Uterus (tissue), 2 donors: Measurements from ENCODE around the gene DOK7.

Experiments
- CTCF ChIP-seq, 4 experiments: fragments of 200-600 bp in 2 of 4; fragments of 450-650 bp in 2 of 4; sonication (generic) in 2 of 4; IDR thresholded peaks; one replicate each; pipeline ENCODE4 v1.5.1; 2016 to 2019; ENCODE audit warnings: antibody characterized with exemption in 4 of 4, mild to moderate bottlenecking in 2 of 4, moderate library complexity in 1 of 4
- POLR2A ChIP-seq, 2 donors: fragments of 450-650 bp; IDR thresholded peaks; one replicate each; pipeline ENCODE4 v1.6.1; 2016; ENCODE audit warnings: antibody characterized with exemption in 2 of 2, mild to moderate bottlenecking in 1 of 2, moderate library complexity in 1 of 2

- TF ChIP-seq POLR2A (IDR thresholded peaks at IDR 0.05) (no peak), CTCF (IDR thresholded peaks at IDR 0.05) (no peak)
Measured at GRCh38 chr4:3420606-3420955, 42.5 kb upstream of the DOK7 start.
